K562 (cell line): ENCODE data around the gene RPL22. TPM values are rescaled to one million over a fixed set of nuclear protein-coding genes. Genes with fewer than 3 reads are reported as not detected.

ENCODE experiments used
- DMBX1 ChIP-seq: fragments of 250-450 bp; sonication (Bioruptor Pico); IDR thresholded peaks from 2 replicates; pipeline ENCODE4 v1.8.0; 2022; ENCODE audit warnings: inconsistent platforms, mild to moderate bottlenecking, moderate library complexity, borderline replicate concordance
- EHMT2 ChIP-seq: fragments of 450-650 bp; IDR thresholded peaks from 2 replicates; pipeline ENCODE4 v1.6.1; 2018; ENCODE audit warnings: antibody characterized with exemption
- ESRRA ChIP-seq: fragments of 450-650 bp; IDR thresholded peaks from 2 replicates; pipeline ENCODE4 v1.6.1; 2014; ENCODE audit warnings: low read depth, mild to moderate bottlenecking, moderate library complexity, borderline replicate concordance
- ETV6 ChIP-seq, 3 experiments: fragments of 150-350 bp in 1 of 3; sonication (generic) in 1 of 3; formaldehyde crosslinking in 1 of 3; IDR thresholded peaks; 2 replicates each; pipeline versions ENCODE4 v1.6.1 to v1.8.0; 2014 to 2022; ENCODE audit warnings: borderline replicate concordance in 2 of 3, low read depth in 2 of 3, antibody characterized with exemption in 1 of 3, low read length in 1 of 3, mild to moderate bottlenecking in 1 of 3, missing genetic modification reagents in 1 of 3
- FOXA3 ChIP-seq, 2 experiments: fragments of 450-650 bp in 1 of 2; sonication (generic) in 1 of 2; formaldehyde crosslinking; IDR thresholded peaks in 1 of 2; conservative IDR thresholded peaks in 1 of 2; 2 replicates each; pipeline versions ENCODE4 v1.4.0 to v1.8.0; 2020 to 2022; ENCODE audit warnings: mild to moderate bottlenecking in 2 of 2, missing genetic modification reagents in 1 of 2
- GATA2 ChIP-seq: sonication (generic); formaldehyde crosslinking; IDR thresholded peaks from 2 replicates; pipeline ENCODE4 v1.4.0; 2020; ENCODE audit warnings: mild to moderate bottlenecking, missing genetic modification reagents
- HDAC1 ChIP-seq, 2 experiments: fragments of 450-650 bp; IDR thresholded peaks; 2 replicates each; pipeline ENCODE4 v1.6.1; 2016 to 2017; ENCODE audit warnings: inconsistent platforms in 1 of 2, mild to moderate bottlenecking in 1 of 2, moderate library complexity in 1 of 2
- HMGN3 ChIP-seq: IDR thresholded peaks from 2 replicates; pipeline ENCODE4 v1.6.1; 2011; ENCODE audit warnings: borderline replicate concordance, low read depth, mild to moderate bottlenecking, mixed read lengths, low read length; ENCODE audit not compliant: insufficient read length; ENCODE audit errors: extremely low read depth
- KAT7 ChIP-seq: sonication (generic); formaldehyde crosslinking; IDR thresholded peaks from 2 replicates; pipeline ENCODE4 v1.8.0; 2022; ENCODE audit warnings: missing genetic modification reagents, mild to moderate bottlenecking, borderline replicate concordance
- LEF1 ChIP-seq: fragments of 450-650 bp; IDR thresholded peaks from 2 replicates; pipeline ENCODE4 v1.6.1; 2016; ENCODE audit warnings: mild to moderate bottlenecking
- PHF20 ChIP-seq: fragments of 450-650 bp; IDR thresholded peaks from 2 replicates; pipeline ENCODE4 v1.6.1; 2018; ENCODE audit not compliant: partially characterized antibody
- PHF21A ChIP-seq: fragments of 450-650 bp; IDR thresholded peaks from 2 replicates; pipeline ENCODE4 v1.6.1; 2017; ENCODE audit warnings: low read depth, borderline replicate concordance
- SIN3B ChIP-seq: fragments of 450-650 bp; IDR thresholded peaks from 2 replicates; pipeline ENCODE4 v1.6.1; 2017; ENCODE audit warnings: low read depth, mild to moderate bottlenecking, moderate library complexity
- SRSF1 ChIP-seq: fragments of 200-400 bp; formaldehyde crosslinking; IDR thresholded peaks from 2 replicates; pipeline ENCODE4 v1.6.1; 2017; ENCODE audit warnings: mild to moderate bottlenecking, low read depth, low read length, moderate library complexity
- TSC22D4 ChIP-seq: fragments of 450-650 bp; IDR thresholded peaks from 2 replicates; pipeline ENCODE4 v1.6.1; 2016; ENCODE audit warnings: missing genetic modification characterization, missing biosample characterization, control low read depth
- ZNF134 ChIP-seq: fragments of 250-450 bp; sonication (Bioruptor Pico); conservative IDR thresholded peaks from 2 replicates; pipeline ENCODE4 v1.4.0; 2020
- ZNF143 ChIP-seq: sonication (generic); formaldehyde crosslinking; IDR thresholded peaks from 2 replicates; pipeline ENCODE4 v1.9.0; 2022; ENCODE audit warnings: mild to moderate bottlenecking, missing genetic modification reagents
- ZNF165 ChIP-seq: fragments of 250-450 bp; sonication (Bioruptor Pico); IDR thresholded peaks from 2 replicates; pipeline ENCODE4 v1.4.0; 2020; ENCODE audit warnings: borderline replicate concordance
- ZNF217 ChIP-seq: sonication (generic); formaldehyde crosslinking; IDR thresholded peaks from 2 replicates; pipeline ENCODE4 v1.8.0; 2022; ENCODE audit warnings: mild to moderate bottlenecking, missing genetic modification reagents
- ZNF431 ChIP-seq: sonication (generic); formaldehyde crosslinking; IDR thresholded peaks from 2 replicates; pipeline ENCODE4 v1.8.0; 2022; ENCODE audit warnings: mild to moderate bottlenecking, missing genetic modification reagents
- ZNF79 ChIP-seq: fragments of 250-450 bp; sonication (Bioruptor Pico); IDR thresholded peaks from 2 replicates; pipeline ENCODE4 v1.4.0; 2020; ENCODE audit warnings: low read depth, mild to moderate bottlenecking, moderate library complexity
- polyA plus RNA-seq, 8 experiments: library from polyadenylated mRNA; depleted of rRNA in 4 of 8; stranded (reverse) in 5 of 8; unstranded in 3 of 8; fragments of >200 nt; fragmentation: Nextera tagmentation in 2 of 8; fragmentation: Illumina TruSeq in 1 of 8; extraction: Ambion mirVana in 2 of 8; extraction: Trizol in 1 of 8; gene quantifications; 2 replicates each; pipeline versions ENCODE4 v1.2.1 to v1.2.3, GENCODE V29; 2011 to 2014; ENCODE audit warnings: inconsistent platforms in 1 of 8, missing spikeins in 1 of 8
- total RNA-seq, 7 experiments: library from RNA; depleted of rRNA in 6 of 7; stranded (reverse); fragments of >200 nt in 6 of 7; fragmentation: Illumina TruSeq in 2 of 7; extraction: Trizol in 2 of 7; gene quantifications; 2 replicates each; pipeline versions ENCODE4 v1.2.1 to v1.2.3, GENCODE V29; 2011 to 2021; ENCODE audit warnings: low replicate concordance in 1 of 7
- TF ChIP-seq, protein P1 (sequence below): fragments of 150-350 bp; IDR thresholded peaks from 2 replicates; pipeline ENCODE4 v1.6.1; 2014; ENCODE audit warnings: low read depth, mild to moderate bottlenecking, low read length, borderline replicate concordance

The RPL22 gene
- total and polyA plus RNA-seq, 9 of the 15 experiments (the other 6 are each of a cell fraction or from before 2014, with no cell fraction given): 467 to 1,165 (median 607) TPM

DNA sequence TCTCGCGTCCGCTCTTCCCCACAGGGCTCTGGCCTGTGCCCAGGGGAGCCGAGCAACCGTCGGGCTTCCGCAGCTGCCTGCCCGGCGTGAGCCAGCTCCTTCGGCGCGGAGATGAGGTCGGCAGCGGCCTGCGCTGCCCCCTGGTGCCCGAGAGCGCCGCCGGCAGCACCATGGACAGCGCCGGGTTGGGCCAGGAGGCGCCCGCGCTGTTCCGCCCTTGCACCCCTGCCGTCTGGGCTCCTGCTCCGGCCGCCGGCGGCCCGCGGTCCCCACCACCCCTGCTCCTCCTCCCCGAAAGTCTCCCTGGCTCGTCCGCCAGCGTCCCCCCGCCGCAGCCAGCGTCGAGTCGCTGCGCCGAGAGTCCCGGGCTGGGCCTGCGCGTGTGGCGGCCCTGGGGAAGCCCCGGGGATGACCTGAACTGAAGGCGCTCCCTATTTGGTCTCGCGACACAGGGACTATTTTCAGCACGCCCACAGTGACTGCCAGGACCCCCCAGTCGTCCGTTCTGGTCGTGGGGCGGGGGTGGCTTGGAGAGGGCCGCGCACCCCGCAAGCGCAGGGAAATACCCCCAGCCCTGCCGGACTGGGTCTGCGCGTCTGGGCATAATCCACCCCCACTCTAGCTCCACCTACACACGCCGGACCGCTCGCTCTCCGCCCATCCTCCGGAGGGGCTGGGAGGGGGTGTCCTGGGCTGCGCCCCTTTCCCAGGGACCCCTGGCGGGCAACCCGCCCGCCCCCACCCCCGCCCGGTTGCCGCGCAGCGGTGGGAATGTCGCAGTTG lies 45.9 kb upstream of the RPL22 start (continued):
- TF ChIP-seq, protein P1, sequence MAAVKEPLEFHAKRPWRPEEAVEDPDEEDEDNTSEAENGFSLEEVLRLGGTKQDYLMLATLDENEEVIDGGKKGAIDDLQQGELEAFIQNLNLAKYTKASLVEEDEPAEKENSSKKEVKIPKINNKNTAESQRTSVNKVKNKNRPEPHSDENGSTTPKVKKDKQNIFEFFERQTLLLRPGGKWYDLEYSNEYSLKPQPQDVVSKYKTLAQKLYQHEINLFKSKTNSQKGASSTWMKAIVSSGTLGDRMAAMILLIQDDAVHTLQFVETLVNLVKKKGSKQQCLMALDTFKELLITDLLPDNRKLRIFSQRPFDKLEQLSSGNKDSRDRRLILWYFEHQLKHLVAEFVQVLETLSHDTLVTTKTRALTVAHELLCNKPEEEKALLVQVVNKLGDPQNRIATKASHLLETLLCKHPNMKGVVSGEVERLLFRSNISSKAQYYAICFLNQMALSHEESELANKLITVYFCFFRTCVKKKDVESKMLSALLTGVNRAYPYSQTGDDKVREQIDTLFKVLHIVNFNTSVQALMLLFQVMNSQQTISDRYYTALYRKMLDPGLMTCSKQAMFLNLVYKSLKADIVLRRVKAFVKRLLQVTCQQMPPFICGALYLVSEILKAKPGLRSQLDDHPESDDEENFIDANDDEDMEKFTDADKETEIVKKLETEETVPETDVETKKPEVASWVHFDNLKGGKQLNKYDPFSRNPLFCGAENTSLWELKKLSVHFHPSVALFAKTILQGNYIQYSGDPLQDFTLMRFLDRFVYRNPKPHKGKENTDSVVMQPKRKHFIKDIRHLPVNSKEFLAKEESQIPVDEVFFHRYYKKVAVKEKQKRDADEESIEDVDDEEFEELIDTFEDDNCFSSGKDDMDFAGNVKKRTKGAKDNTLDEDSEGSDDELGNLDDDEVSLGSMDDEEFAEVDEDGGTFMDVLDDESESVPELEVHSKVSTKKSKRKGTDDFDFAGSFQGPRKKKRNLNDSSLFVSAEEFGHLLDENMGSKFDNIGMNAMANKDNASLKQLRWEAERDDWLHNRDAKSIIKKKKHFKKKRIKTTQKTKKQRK: no peak
- TF ChIP-seq SRSF1: no peak
- TF ChIP-seq ETV6 (IDR thresholded peaks at IDR 0.05; ENCODE audit: borderline replicate concordance in 1 of 2, low read depth in 2 of 2, low read length in 1 of 2): no peak
- TF ChIP-seq ETV6 (CRISPR knock-in tag; IDR thresholded peaks at IDR 0.05; ENCODE audit: borderline replicate concordance): peak; percentile 81; the same call in 1 of the 2 replicates
- TF ChIP-seq KAT7 (CRISPR knock-in tag): peak; percentile 99; the same call in 1 of the 2 replicates
- TF ChIP-seq PHF20: no peak
- peak; percentile 99 for TF ChIP-seq EHMT2
- 0 out of 2 replicates have a peak, but pooled peaks have one; percentile 48 for TF ChIP-seq ZNF165
- peak; percentile 85 for TF ChIP-seq ZNF431
- peak in 1 of 2 experiments; percentile 94; a peak in 2 of 4 replicates for TF ChIP-seq HDAC1 (IDR thresholded peaks at IDR 0.05)
- TF ChIP-seq DMBX1 (CRISPR knock-in tag): peak; percentile 92
- no peak for TF ChIP-seq HMGN3
- TF ChIP-seq SIN3B: peak; percentile 53; the same call in 1 of the 2 replicates
- TF ChIP-seq ZNF217 (CRISPR knock-in tag): no peak
- TF ChIP-seq TSC22D4 (tag): no peak
- no peak for TF ChIP-seq ESRRA
- TF ChIP-seq GATA2: no peak
- TF ChIP-seq PHF21A: 0 out of 2 replicates have a peak, but pooled peaks have one; percentile 29
- TF ChIP-seq ZNF79: no peak
- TF ChIP-seq ZNF143 (CRISPR knock-in tag): peak; percentile 49; the same call in 1 of the 2 replicates
- TF ChIP-seq FOXA3 (CRISPR knock-in tag; conservative IDR thresholded peaks at IDR 0.05 in 1 of 2, IDR thresholded peaks at IDR 0.05 in 1 of 2): peak in 1 of 2 experiments; percentile 91; a peak in 2 of 4 replicates
- TF ChIP-seq LEF1: no peak
- TF ChIP-seq ZNF134 (CRISPR knock-in tag): no peak
